HG02588 (cell line): ENCODE data around the gene FSD1.
"Not testable (repeated sequence)": the region's sequence is repeated elsewhere in the genome, so short reads cannot be mapped to it uniquely, and the experiment has no call there.

Experiments
- ATAC-seq: cut with Tn5 transposase; IDR thresholded peaks from one replicate; pipeline ENCODE4 v1.9.1; 2021; ENCODE audit warnings: mild to moderate bottlenecking, moderate library complexity; ENCODE audit not compliant: unreplicated experiment

Gene FSD1

DNA sequence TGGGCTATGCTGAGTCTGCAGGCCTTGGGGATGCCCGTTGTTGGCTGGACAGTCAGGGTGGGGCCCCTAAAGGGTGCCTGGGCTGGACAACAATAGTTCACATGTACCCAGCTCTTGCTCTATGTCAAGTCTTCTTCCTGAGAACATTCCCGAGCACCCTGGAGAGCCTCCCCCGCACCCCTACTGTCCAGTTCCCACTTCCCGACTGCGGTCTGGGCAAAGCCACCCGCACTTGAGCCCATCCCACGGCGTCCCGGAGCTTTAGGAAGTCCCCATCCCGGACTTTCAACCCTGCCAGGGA is 37.9 kb downstream of the FSD1 start:
- no peak for ATAC-seq

DNA sequence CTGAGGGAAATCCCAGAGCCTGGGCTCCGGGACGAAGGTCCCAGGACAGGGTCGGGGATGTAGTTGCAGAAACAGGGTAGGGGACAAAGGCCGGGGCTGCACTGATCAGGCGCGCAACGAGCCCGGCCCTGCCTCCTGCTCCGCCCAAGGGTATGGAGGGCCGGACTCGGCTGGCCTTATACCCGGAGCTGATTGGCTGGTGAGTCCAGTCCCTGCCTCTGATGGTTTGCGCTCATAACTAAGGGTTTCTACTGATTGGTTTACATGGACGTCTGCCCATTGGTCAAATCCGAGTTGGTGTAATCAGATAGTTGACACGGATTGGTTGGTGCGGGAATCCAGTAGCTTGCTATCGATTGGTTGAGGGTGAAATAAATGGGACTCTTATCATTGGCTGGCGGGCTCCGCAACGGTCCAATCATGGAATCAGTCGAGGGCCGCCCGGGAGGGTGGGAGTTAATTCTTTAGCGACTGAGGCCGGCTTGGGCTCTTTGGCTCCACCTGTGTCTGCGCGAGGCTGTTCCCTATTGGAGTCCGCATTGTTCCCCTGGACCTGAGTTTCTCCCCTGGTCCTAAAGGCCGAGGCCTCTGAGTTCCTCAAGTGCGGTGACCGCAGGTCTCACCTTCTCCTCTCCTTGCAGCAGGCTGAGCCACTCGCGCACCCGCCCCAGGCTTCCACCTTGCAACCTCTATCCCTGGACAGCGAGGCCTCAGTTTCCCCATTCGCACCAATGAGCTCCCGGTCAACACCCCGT is 38.4 kb downstream of the FSD1 start:
- peak; percentile 81 for ATAC-seq

DNA sequence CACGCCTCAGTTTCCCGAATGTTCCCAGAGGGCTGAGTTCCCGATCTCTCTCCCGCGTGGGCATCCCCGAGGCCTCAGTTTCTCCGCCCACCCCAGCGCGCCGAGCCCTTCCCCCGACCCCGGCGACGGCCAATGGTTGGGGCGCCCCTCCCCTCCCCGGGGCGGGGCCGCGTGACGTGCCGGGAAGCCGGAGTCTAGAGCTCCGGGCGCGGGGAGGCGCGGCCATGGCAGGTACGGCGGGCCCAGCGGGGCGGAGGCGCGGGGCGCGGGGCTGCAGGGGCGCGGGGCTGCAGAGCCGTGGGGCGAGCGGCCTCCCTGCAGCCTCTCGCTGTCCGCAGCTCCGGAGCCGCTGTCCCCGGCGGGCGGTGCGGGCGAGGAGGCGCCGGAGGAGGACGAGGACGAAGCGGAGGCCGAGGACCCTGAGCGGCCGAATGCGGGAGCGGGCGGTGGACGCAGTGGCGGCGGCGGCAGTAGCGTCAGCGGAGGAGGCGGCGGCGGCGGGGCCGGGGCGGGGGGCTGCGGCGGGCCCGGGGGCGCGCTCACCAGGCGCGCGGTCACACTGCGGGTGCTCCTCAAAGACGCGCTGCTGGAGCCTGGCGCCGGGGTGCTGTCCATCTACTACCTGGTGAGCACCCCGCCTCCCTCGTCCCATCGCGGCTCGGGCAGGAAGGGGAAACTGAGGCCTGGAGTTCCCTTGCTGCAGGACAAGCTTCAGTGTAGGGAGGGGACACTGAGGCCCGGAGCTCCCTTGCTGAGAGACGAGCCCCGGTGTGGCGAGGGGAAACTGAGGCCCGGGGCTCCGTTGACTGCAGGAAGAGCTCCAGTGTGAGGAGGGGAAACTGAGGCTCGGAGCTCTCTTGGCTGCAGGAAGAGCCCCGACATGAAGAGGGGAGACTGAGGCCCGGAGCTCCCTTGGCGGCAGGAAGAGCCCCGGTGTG is 39.2 kb downstream of the FSD1 start, which contains the start of gene MPND:
Gene MPND (plus strand): TSS at position 193 of the 938 bp plus-strand sequence. CDS start 32 bp downstream, at position 225.
- ATAC-seq, result peak; percentile 47

DNA sequence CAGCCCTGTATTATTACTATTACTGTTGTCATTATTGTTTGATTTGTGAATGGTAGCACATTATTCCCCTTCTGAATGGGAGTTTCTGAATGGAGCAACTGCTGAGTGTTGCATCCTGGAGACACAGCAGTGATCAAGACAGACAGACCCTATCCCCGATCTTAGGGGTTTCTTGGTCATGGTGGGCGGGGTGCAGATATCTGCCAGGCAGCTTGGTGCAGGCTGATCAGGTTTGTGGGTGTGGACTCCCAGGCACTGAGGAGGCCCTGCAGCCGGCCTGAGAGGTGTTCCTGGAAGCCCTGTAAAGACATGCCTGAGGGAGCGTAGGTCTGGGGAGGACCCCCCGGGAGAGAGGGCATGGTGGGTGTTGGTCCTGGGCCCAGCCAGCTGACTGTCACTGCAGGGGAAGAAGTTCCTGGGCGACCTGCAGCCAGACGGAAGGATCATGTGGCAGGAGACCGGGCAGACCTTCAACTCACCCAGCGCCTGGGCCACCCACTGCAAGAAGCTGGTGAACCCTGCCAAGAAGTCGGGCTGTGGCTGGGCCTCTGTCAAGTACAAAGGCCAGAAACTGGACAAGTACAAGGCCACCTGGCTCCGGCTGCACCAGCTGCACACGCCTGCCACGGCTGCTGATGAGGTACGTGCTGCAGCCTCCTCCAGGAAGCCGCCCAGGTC is 41.1 kb downstream of the FSD1 start:
- ATAC-seq, result no peak

DNA sequence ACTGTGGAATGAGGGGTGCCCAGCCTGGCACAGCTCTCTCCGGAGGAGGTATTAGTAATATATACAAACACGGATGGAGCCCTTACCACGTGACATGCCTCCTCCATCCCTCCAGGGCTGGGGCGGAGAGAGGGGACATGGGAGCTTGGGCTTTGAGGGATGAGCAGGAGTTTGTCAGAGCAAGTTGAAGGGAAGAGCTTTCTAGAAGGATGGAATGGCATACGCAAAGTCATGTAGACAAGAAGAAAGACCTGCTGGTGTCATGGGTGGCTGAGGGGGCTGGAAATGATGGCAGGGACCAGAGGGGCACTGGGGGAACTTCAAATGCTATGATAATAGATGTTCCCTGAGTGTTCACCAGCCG is 41.6 kb downstream of the FSD1 start:
- ATAC-seq, result no peak

DNA sequence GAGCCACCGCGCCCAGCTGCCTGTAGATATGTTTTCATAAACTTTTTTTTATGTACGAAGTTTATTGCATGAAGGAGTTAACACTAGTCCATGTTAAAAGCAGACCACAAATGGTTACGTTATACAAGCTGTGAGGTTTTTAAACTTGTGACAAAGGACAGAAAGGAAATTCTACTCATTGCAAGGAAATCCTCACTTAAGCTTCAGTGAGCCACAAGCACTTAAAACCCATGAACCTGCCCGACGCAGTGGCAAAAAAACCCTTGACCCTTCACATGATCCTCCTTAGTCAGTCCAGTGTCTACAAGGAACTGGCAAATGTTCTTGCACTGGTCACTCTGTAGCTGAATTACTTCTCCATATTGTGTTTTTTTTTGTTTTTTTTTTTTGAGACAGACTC is 43.1 kb downstream of the FSD1 start:
- no peak for ATAC-seq

DNA sequence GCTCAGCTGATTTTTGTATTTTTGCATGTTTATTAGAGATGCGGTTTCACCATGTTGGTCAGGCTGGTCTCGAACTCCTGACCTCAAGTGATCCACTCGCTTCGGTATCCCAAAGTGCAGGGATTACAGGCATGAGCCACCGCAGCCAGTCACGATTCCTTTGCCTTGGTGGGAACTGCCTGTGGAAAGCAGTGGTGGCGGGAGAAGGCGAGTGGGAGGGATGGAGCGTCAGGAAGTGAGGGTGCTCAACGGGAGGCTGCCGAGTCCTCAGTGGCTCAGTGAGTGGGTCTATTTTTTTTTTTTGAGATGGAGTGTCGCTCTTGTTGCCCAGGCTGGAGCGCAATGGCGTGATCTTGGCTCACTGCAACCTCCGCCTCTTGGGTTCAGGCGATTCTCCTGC is 44.8 kb downstream of the FSD1 start:
- ATAC-seq, result not testable (repeated sequence)

DNA sequence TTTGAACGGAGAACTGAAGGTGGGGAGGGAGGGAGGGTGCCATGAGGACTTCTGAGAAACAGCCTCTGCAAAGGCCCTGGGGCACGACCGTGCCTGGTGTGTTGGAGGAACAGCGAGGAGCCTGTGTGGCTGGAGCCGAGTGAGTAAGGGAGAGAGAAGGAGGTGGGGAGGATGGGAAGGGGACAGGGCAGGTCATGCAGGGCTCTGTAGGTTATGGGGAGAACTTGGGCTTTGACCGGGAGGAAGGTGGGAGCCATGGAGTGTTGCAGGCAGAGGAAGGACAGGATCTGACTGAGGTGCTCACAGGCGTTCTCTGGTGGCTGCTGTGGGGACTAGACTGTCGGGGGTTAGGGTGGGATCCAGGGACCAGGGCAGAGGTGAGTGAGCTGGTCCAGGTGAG is 45.7 kb downstream of the FSD1 start:
- ATAC-seq, result no peak

DNA sequence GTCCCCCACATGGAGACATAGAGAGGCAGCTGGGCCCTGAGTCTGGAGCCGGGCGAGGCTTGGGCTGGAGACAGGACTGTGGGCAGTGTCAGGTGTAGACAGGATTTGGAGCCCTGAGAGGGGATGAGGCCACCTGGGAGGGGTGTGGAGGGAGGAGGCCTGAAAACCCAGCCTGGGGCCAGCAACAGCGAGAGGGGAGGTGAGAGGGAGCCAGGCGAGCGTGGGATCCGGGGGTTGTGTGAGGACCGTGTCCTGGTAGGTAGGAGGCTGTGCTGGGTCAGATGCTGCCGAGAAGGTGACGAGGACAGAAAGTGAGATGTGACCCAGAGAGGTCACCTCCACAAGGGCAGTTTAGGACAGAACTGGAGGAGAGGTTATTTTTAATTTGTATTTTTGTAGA is 46.3 kb downstream of the FSD1 start:
- ATAC-seq, result no peak

DNA sequence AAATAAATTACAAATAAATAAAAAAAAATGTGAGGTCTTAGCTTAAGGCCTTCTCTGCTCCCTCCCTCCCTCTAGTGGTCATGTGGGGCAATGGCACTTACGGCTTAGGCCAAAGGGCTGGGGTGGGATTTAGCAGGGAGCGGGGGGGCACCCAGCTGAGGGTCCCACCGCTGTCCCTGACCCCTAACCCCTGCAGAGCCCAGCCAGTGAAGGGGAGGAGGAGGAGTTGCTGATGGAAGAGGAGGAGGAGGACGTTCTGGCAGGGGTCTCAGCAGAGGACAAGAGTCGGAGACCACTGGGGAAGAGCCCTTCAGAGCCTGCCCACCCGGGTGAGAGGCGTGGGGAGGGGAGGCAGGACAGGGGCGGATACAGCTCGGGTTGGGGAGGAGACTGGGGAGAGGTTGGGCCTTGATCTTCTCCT is 48.3 kb downstream of the FSD1 start:
- no peak for ATAC-seq

DNA sequence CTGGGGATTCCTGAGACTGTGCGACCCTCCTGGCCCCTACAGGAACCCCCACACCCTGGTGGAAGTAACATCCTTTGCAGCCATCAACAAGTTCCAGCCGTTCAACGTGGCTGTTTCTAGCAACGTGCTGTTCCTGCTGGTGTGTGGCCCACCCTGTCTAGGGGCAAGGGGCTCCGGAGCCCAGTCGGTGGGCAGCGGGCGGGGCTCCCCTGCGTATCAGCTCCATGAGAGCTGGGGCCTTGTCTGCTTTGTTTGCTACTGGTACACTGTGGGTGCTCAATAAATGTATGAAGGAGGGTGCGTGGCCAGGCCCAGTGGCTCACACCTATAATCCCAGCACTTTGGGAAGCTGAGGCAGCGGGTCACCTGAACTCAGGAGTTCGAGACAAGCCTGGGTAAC is 49.9 kb downstream of the FSD1 start:
- ATAC-seq, result no peak

DNA sequence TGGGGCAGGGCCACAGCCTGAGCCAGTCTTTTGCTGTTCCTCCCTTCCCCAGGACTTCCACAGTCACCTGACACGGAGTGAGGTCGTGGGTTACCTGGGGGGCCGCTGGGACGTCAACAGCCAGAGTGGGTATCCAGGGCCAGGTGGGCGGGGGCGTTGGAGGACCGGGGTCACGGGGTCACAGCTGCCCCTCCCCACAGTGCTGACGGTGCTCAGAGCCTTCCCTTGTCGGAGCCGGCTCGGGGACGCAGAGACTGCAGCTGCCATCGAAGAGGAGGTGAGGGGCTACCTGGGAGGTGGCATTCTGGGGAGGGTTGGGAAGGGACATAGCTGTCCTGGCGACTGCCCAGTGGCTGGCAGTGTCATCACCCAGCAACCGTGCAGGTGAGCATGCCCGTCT is 50.5 kb downstream of the FSD1 start:
- ATAC-seq, result no peak

DNA sequence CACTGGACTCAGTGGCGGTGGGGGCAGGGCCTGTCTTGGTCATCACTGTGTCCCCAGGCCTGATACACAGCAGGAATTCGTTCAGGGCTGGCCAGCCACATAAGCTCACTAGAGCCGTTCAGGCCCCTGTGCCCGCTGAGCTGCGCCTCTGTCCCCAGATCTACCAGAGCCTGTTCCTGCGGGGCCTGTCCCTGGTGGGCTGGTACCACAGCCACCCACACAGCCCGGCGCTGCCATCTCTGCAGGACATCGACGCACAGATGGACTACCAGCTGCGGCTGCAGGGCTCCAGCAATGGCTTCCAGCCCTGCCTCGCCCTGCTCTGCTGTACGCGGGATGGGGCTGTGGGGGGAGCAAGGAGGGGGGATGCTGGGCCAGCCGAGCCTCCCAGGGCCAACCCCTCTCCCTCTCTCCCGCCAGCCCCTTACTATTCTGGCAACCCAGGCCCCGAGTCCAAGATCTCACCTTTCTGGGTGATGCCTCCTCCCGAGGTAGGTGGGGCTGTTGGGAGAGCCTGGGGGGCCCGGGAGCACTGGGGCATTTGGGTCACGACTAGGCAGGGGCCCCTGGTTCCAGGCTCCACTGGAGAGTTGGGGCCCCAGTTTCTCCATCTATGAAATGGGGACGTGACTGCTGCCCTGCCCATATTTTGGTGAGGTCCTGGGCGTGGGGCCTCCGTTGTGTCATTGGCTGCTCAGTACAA is 52.8 kb downstream of the FSD1 start:
- ATAC-seq, result no peak

DNA sequence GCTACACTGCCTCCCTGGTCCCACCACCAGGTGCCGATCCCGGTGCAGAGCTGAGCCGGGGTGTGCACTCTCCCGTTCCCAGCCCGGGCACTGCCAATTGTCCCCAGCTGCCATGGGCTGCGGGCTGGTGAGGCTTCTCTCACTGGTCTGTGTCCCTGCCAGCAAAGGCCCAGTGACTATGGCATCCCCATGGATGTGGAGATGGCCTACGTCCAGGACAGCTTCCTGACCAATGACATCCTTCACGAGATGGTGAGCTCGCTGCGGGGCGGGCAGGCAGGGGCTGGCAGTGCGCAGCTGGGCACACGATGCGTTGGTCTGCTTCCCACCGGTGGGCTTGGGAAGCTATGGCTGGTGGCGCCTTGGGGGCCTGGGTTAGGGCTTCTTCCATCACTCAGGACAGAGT is 53.5 kb downstream of the FSD1 start:
- ATAC-seq, result no peak

DNA sequence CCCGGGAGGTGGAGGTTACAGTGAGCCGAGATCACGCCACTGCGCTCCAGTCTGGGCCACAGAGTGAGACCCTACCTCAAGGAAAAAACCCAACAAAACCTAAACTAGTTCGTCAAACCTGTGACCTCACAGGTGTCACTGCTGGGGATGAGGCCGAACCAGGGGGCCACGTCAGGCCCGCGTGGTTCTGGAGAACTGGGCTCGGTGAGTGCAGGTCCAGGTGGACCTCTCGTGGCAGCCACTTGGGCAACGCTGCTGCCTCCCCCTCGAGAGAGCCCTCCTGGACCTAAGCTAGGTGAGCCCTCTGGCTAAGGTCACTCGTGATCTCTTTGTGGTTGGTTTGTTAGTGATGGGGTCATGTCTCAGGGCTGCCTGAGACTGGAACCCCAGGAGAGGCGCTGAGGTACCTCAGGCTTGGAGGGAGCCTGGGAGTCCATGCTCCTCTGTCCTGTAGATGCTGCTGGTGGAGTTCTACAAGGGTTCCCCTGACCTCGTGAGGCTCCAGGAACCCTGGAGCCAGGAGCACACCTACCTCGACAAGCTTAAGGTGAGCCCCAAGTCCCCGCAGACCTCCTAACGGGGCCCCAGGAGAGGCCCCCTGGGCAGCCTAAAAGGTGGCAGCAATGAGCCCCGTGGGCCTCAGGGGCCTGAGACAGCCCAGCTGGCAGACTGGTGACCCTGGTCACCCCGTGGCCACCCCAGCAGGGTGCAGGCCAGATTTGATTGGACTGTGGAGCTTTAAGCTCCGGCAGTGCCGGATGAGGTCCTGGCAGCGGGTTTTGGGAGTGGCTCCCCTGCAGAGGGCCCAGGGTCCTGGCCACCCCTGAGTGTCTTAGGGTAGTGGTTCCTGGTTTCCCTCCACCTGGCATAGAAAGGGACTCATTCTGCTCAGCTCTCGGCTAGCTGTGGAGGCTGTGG is 54.6 kb downstream of the FSD1 start:
- no peak for ATAC-seq

DNA sequence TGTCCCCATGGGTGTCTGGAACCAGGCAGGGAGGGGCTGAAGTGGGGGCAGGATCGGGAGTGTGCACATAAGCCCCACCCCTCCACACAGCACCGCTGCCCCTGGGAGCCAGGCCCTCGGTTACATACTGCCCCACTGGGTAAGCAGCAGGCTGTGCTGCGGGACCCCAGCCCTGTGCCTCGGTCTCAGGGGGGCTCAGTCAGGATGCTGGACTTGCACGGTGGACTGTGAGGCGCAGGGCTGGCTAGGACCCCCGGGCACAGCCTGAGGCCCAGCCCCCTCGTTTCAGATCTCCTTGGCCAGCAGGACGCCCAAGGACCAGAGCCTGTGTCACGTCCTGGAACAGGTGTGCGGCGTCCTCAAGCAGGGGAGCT is 55.2 kb downstream of the FSD1 start:
- no peak for ATAC-seq

DNA sequence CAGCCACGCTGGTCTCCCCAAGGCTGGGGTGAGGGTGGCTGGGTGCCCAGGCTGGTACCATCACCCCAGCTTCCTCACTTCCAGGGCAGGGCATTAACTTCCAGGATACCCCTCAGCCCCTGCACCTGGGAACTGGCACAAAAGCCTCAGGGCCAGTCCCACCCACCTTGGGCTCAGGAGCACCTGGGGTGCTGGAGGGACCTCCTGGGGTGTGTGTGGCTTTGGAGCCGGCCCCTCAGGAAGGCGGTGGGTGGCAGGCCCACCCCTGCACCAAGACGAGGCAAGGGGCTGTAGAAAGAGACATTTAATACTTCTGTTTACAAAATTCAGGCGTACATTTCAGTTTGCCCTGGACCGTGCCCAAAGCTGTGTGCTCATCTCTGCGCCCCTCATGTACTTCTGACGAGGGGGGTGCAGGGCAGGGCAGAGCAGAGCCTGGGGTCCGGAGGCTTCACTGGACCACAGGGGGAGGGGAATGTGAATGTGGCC is 55.7 kb downstream of the FSD1 start:
- ATAC-seq, result no peak

DNA sequence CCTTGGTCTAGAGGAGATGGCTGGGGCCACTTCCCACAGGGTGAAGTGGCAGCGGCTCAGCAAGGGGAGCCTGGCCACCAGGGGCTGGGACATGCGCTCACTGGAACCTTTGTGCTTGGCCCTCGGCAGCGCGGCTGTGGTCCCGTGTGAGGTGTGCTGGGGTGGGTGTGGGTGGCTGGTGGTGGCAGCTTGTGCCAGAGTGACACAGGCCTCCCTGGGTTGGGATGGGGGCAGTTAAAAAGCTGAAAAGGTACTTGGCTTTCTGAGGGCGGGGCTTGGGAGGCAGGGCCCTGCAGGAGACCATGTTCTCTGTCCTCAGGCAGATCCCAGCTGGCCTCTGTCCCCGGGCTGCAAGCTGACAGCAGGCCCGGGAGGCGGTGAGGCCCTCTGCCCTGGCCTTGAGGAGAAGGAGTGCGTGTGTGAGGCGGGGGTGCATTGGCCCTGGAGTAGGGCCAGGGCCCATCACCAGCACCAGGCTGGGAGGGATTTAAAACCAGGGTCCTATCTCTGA is 56.3 kb downstream of the FSD1 start:
- ATAC-seq, result no peak

DNA sequence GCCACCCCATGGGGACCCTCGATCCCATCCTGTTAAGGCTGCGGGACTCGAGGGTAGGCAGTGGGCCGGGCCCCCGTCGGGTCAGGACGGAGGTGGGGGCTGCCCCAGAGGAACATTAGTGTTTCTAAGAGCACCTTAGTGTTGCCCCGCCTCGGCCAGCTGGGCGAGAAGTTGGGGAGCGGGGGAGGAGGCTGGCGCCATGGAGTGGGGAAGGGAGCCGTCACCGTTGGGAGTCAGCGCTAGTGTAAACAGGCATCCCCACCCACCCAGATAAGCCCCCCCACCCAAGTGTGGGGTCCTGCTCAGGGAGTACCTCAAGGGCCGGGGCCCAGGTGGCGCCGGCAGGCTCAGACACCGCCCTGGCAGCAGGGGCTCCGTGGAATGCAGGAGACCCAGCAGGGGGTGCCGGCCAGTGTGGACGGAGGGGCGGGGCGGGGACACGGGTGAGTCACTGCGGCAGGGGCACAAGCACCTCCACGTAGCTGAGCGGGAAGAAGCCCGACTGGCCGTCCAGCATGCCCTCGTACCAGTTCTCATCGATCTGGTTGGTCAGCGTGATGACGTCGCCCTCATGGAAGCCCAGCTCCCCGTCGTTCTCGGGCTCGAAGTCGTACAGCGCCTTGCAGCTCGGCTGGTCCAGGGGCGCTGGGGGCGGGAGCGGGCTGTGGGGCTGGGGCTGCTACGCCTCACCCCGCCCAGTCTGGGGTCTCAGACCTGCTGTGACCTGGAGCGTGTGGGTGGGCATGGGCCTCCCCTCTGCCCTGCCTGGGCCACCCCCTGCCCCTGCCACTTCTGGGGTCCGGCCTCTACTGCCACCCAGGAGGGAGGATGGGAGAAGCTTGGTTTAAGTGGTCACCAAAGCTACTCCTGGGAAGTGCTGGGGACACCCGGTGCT is 57.0 kb downstream of the FSD1 start:
- ATAC-seq, result no peak
